Measurements from ENCODE around the gene LPAR1. TPM values are rescaled to one million over a fixed set of nuclear protein-coding genes. Genes with fewer than 3 reads are reported as not detected.

The LPAR1 gene
- total RNA-seq, 1 donor from 2014 or later = 36.0 TPM

DNA sequence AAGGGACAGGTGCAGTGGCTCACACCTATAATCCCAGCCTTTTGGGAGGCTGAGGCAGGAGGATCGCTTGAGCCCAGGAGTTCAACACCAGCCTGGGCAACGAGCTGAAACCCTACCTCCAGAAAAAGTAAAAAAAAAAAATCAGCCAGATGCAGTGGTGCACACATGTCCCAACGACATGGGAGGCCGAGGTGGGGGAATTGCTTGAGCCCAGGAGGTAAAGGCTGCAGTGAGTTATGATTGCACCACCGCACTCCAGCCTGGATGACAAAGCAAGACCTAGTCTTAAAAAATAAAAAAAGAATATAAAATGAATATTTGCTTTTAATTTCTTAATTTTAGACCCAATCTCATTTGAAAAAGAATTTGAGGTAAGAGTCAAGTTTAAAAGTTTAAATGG, 143.5 kb downstream of the LPAR1 start:
- Mint-ChIP-seq H3K9me3 (peaks cover 11% of the 10 kb centered on the region), H3K27me3 (ENCODE audit: insufficient read depth, low read depth) (no peaks in the 10 kb centered on the region), H3K36me3 (peaks cover 11% of the 10 kb centered on the region), H3K4me1 (no peaks in the 10 kb centered on the region), H3K4me3 (no peak overlapping the region), H3K27ac (no peak overlapping the region)
- Histone ChIP-seq H3K27me3 (no peaks in the 10 kb centered on the region), H3K4me3 (no peak overlapping the region), H3K36me3 (no peaks in the 10 kb centered on the region), H3K9me3 (ENCODE audit: low read depth) (no peaks in the 10 kb centered on the region), H2AFZ (replicated peaks) (no peak overlapping the region), H3K9ac (no peak overlapping the region), H3K4me2 (no peak overlapping the region), H3K27ac (no peak overlapping the region), H3K4me1 (peaks cover 5% of the 10 kb centered on the region), H4K20me1 (ENCODE audit: low read depth) (no peaks in the 10 kb centered on the region), H3K79me2 (ENCODE audit: low read depth) (no peaks in the 10 kb centered on the region), H3F3A (ENCODE audit: low read depth) (no peaks in the 10 kb centered on the region)
- DNase-seq (ENCODE audit: low spot score) = no peak
- TF ChIP-seq EZH2 (IDR thresholded peaks at IDR 0.05) (no peak), EZH2phosphoT487 (IDR thresholded peaks at IDR 0.05) (no peak)
- TF ChIP-seq, protein P1, sequence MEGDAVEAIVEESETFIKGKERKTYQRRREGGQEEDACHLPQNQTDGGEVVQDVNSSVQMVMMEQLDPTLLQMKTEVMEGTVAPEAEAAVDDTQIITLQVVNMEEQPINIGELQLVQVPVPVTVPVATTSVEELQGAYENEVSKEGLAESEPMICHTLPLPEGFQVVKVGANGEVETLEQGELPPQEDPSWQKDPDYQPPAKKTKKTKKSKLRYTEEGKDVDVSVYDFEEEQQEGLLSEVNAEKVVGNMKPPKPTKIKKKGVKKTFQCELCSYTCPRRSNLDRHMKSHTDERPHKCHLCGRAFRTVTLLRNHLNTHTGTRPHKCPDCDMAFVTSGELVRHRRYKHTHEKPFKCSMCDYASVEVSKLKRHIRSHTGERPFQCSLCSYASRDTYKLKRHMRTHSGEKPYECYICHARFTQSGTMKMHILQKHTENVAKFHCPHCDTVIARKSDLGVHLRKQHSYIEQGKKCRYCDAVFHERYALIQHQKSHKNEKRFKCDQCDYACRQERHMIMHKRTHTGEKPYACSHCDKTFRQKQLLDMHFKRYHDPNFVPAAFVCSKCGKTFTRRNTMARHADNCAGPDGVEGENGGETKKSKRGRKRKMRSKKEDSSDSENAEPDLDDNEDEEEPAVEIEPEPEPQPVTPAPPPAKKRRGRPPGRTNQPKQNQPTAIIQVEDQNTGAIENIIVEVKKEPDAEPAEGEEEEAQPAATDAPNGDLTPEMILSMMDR (IDR thresholded peaks at IDR 0.05) = no peak

DNA sequence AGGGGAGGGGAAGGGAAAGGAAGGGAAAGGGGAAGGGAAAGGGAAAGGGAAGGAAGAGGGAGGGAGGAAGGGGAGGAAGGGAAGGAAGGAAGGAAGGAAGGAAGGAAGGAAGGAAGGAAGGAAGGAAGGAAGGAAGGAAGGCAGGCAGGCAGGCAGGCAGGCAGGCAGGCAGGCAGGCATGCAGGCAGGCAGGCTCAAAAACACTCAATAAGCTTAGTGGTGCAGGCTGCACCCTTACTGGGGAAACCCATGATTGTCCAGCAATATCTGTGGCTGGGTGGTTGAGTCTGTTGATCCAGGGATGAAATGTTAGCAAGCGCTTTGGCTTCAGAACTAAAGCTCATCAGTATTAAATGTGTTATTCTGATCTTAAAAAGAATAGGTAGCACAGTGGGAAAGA, 145.6 kb downstream of the LPAR1 start:
- peaks cover 10% of the 10 kb centered on the region for H3K9me3 Mint-ChIP-seq
- no peak overlapping the region for H2AFZ ChIP-seq (replicated peaks)
- H3K4me3 ChIP-seq = no peak overlapping the region
- no peaks in the 10 kb centered on the region for H3K9me3 ChIP-seq (ENCODE audit: low read depth)
- no peak overlapping the region for H3K4me3 Mint-ChIP-seq
- no peak for DNase-seq (ENCODE audit: low spot score)
- H3K27ac Mint-ChIP-seq = no peak overlapping the region
- no peaks in the 10 kb centered on the region for H3F3A ChIP-seq (ENCODE audit: low read depth)
- no peak overlapping the region for H3K4me2 ChIP-seq
- no peak overlapping the region for H3K9ac ChIP-seq
- no peaks in the 10 kb centered on the region for H4K20me1 ChIP-seq (ENCODE audit: low read depth)
- TF ChIP-seq, protein P1 (IDR thresholded peaks at IDR 0.05) = no peak
- TF ChIP-seq EZH2 (IDR thresholded peaks at IDR 0.05) (no peak), EZH2phosphoT487 (IDR thresholded peaks at IDR 0.05) (no peak)
- no peaks in the 10 kb centered on the region for H3K4me1 Mint-ChIP-seq
- H3K36me3 ChIP-seq = no peaks in the 10 kb centered on the region
- no peaks in the 10 kb centered on the region for H3K79me2 ChIP-seq (ENCODE audit: low read depth)
- H3K4me1 ChIP-seq = peaks cover 5% of the 10 kb centered on the region
- no peaks in the 10 kb centered on the region for H3K27me3 ChIP-seq
- H3K27ac ChIP-seq = no peak overlapping the region
- peaks cover 9% of the 10 kb centered on the region for H3K36me3 Mint-ChIP-seq
- H3K27me3 Mint-ChIP-seq (ENCODE audit: insufficient read depth, low read depth) = no peaks in the 10 kb centered on the region

DNA sequence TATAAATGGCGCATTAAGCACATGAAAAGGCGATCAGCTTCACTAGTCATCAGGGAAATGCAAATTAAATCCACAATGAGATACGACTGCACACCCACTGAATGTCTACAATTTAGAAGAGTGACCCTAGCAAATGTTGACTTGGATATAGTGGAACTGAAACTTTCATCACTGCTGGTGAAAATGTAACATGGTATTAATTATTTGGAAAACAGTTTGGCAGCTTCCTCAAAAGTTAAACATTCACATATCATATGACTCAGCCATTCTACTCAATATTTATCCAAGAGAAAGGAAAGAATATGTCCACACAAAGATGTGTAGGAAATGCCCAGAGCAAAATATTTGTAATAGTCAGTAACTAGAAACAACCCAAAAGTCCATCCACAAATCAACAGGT, 146.5 kb downstream of the LPAR1 start:
- Histone ChIP-seq H4K20me1 (ENCODE audit: low read depth) (no peaks in the 10 kb centered on the region), H3K79me2 (ENCODE audit: low read depth) (no peaks in the 10 kb centered on the region), H3K27me3 (no peaks in the 10 kb centered on the region), H3K36me3 (no peaks in the 10 kb centered on the region), H3K4me2 (no peak overlapping the region), H3K9ac (no peak overlapping the region), H3F3A (ENCODE audit: low read depth) (no peaks in the 10 kb centered on the region), H2AFZ (replicated peaks) (no peak overlapping the region), H3K27ac (no peak overlapping the region), H3K4me3 (no peak overlapping the region), H3K4me1 (peaks cover 5% of the 10 kb centered on the region), H3K9me3 (ENCODE audit: low read depth) (no peaks in the 10 kb centered on the region)
- H3K27me3 Mint-ChIP-seq (ENCODE audit: insufficient read depth, low read depth) = no peaks in the 10 kb centered on the region
- H3K36me3 Mint-ChIP-seq = peaks cover 3% of the 10 kb centered on the region
- DNase-seq (ENCODE audit: low spot score) = no peak
- peaks cover 3% of the 10 kb centered on the region for H3K9me3 Mint-ChIP-seq
- no peak for TF ChIP-seq EZH2phosphoT487 (IDR thresholded peaks at IDR 0.05)
- TF ChIP-seq EZH2 (IDR thresholded peaks at IDR 0.05) = no peak
- TF ChIP-seq, protein P1 (IDR thresholded peaks at IDR 0.05) = no peak
- H3K4me3 Mint-ChIP-seq = no peak overlapping the region
- H3K27ac Mint-ChIP-seq = no peak overlapping the region
- no peaks in the 10 kb centered on the region for H3K4me1 Mint-ChIP-seq
